Measurements from ENCODE around the gene SPART. TPM values are rescaled to one million over a fixed set of nuclear protein-coding genes. Genes with fewer than 3 reads are reported as not detected.

The SPART gene
- polyA plus RNA-seq (ENCODE audit: insufficient read length in 4 of 4) = 10 to 100 TPM; 71.4 to 95.4 (median 89.0) TPM

- peak; percentile 77 to 84 (median 80) for DNase-seq (ENCODE audit: low read depth in 4 of 4, low spot score in 2 of 4)
These were observed at the start of gene SPART for GRCh38 chr13:36346222-36347083. TSS of gene SPART (minus strand) at chr13:36346394. CDS start at chr13:36335830, 10,564 bp downstream.

GRCh38 chr13:36395280-36395679 is 49.1 kb upstream of the SPART start:
- DNase-seq (ENCODE audit: low read depth in 4 of 4, low spot score in 2 of 4) = no peak

GRCh38 chr13:36385489-36385888 is 39.3 kb upstream of the SPART start:
- no peak for DNase-seq (ENCODE audit: low read depth in 4 of 4, low spot score in 2 of 4)

- no peak for DNase-seq (ENCODE audit: low read depth in 4 of 4, low spot score in 2 of 4)
These were observed 35.8 kb upstream of the SPART start for GRCh38 chr13:36382030-36382429.

DNA sequence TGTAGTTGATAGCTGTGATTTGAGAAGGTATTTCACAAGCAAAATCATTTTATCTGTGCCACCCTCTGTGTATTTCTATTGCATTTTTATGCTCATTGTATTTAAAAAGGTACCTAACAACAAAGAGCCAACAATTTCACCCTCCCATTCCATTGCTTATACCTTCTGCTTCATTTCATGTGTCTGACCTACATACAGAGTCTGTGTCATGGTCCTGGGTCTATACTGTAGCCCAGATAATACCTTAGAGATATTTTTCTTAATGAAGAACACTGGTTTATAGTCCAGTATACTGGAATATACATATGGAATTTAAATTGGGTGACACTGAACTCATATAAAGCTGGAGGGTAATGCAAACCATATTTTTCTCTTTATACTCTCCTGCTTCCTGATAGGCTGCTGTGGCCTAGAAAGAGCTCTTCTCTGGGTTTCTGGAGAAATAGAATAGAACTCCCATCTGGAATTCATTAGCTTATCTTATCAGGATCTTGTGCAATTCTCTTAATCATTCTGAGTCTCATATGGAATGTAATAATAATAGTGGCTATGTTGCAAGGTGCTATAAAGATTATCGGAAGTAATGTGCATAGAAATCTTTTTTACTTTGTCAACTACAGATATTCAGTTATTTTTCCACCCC is 31.8 kb upstream of the SPART start:
- DNase-seq (ENCODE audit: low read depth in 4 of 4, low spot score in 2 of 4) = no peak

- DNase-seq (ENCODE audit: low read depth in 4 of 4, low spot score in 2 of 4) = no peak
These were observed 27.9 kb upstream of the SPART start for GRCh38 chr13:36374063-36374462.

GRCh38 chr13:36371185-36371584 is 25.0 kb upstream of the SPART start:
- DNase-seq (ENCODE audit: low read depth in 4 of 4, low spot score in 2 of 4) = no peak

DNA sequence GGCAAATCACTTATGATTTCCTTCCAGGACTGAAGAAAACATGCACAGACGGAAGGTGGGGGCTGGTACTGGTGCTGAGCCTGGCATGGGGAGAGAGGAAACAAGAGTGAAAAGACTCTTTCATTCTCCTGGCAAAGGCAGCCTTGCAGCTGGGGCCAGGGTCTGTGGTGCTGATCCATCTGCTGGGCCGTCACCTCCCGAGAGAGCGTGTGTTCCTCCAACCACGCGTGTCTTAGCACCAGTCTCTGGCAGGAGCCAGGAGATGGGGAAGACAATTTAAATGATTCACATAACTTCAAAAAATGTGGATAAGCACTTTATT is 23.9 kb upstream of the SPART start:
- no peak for DNase-seq (ENCODE audit: low read depth in 4 of 4, low spot score in 2 of 4)

DNA sequence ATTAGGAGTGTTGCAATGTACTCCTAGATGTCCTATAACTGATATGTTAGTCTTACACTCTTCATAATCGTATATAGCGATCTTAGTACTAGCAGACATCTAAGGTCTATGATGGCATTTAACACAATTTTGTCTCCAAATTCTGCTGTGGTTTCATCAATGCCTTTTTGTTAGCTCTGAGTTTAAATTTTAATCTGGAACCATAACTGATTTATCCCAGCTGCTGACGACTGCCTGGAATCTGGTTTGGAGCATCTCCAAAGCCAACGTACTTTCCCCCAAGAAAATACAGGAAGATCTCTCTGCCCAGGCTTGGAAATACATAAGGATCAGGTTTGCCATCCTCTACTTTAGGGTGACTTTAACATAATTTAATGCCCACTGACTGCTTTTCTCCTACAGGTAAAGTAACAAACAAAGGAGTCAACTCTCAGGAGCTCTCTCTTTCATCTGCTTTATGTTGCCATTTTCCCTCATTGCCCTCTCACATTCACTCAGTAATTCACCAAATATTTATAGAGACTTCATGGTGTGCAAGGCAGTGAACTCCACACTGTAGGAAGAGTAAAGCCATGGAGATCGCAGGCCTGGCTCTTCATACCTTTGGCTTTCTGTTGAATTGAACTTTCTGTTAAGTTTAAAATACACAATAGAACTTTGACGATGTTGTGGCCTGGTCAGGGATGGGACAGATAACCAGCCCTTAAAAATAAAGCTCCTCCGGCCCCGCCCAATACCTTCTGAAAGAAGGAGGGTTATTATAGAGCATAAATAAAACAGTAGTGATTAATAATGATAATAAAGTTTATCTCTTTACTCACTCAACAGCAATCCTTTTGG is 23.3 kb upstream of the SPART start:
- DNase-seq (ENCODE audit: low read depth in 4 of 4, low spot score in 2 of 4) = no peak

- DNase-seq (ENCODE audit: low read depth in 4 of 4, low spot score in 2 of 4) = no peak
These were observed 19.8 kb upstream of the SPART start for GRCh38 chr13:36366031-36366430.

DNA sequence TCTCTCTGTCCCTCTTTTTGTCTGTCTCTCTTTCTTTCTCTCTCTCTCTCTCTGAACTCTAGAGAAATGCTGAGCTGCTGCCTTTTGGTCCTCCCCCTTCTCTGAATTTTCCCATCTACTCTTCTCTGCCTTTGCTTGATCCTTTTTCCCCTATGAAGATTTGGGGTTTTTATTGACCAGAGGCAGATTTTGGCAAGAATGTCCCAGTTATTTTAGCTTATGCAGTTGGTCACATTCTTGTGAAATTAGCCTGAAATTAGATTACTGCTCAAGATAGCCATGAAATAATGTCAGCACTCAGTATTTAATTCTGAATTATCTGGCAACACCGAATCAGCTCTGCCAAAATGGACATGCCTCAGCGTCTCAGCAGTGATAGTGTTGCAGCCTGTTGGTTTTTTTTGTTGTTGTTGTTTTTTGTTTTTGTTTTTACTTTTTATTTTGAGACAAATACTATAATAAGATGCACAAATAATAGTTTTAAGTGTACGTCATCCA is 17.2 kb upstream of the SPART start:
- DNase-seq (ENCODE audit: low read depth in 4 of 4, low spot score in 2 of 4) = no peak

- no peak for DNase-seq (ENCODE audit: low read depth in 4 of 4, low spot score in 2 of 4)
These were observed 16.7 kb upstream of the SPART start for GRCh38 chr13:36362914-36363313.

DNA sequence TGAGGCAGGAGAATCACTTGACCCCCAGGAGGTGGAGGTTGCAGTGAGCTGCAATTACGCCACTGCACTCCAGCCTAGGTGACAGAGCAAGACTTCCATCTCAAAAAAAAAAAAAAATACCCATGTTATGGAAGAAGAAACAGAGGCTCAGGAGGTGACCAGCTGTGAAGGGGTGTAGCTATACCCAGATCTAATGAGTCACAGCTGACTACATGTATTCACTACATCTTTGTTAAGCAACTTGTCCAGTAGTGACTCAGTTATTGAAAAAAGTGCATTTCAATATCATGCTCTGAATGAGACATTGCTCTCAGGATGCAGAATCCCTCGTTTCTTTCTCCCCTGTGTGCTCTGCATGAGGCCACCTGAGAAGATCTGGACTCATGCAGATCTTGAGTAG is 16.1 kb upstream of the SPART start:
- DNase-seq (ENCODE audit: low read depth in 4 of 4, low spot score in 2 of 4) = no peak

- DNase-seq (ENCODE audit: low read depth in 4 of 4, low spot score in 2 of 4) = no peak
These were observed 14.7 kb upstream of the SPART start for GRCh38 chr13:36360903-36361302.

DNA sequence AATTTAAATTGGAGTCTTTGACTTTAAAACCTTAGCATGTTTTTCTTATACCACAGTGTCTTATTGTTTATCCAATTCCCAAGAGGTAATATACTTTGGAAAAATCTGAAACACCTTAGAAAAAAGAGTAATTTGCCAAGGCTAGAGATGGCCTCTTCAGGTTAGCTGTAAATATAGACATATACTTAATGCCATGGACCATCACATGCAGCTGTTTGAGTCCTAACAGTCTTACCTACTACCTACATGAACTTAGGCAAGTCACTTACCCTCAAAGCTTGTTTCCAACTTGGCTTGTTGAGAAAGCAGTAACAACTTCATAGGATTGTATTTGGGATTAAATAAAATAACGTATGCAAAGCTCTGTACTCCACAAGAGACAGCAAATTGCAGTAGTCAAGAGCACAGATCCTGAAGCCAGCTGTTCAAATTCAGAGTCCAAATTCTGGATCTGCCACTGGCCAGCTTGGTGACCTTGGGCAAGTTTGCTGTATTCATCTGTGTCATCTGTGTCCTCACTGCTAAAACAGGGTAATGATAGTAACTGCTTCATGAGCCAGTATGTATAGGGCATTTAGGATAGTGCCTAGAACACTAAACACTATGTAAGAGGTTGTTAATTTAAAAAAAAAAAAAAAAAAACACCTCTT is 13.2 kb upstream of the SPART start:
- DNase-seq (ENCODE audit: low read depth in 4 of 4, low spot score in 2 of 4) = no peak

- DNase-seq (ENCODE audit: low read depth in 4 of 4, low spot score in 2 of 4) = no peak
These were observed 12.1 kb upstream of the SPART start for GRCh38 chr13:36358175-36358718.

GRCh38 chr13:36357692-36358091 is 11.5 kb upstream of the SPART start:
- DNase-seq (ENCODE audit: low read depth in 4 of 4, low spot score in 2 of 4) = no peak

GRCh38 chr13:36357231-36357630 is 11.0 kb upstream of the SPART start:
- no peak for DNase-seq (ENCODE audit: low read depth in 4 of 4, low spot score in 2 of 4)

GRCh38 chr13:36356058-36356457 is 9.9 kb upstream of the SPART start:
- DNase-seq (ENCODE audit: low read depth in 4 of 4, low spot score in 2 of 4) = no peak

- no peak for DNase-seq (ENCODE audit: low read depth in 4 of 4, low spot score in 2 of 4)
These were observed 9.4 kb upstream of the SPART start for GRCh38 chr13:36355632-36356031.

Measured in left renal cortex interstitium (tissue), 4 donors.